Smooth muscle cell (in vitro differentiated cells): ENCODE measurements around the gene TCTN3. TPM values are rescaled to one million over a fixed set of nuclear protein-coding genes. Genes with fewer than 3 reads are reported as not detected.
A peak's percentile ranks its signal among the peaks of the same experiment; 100 is the strongest.
"Not testable (repeated sequence)": the region's sequence is repeated elsewhere in the genome, so short reads cannot be mapped to it uniquely, and the experiment has no call there.

Source experiments
- DNase-seq: peaks from one replicate; lab custom pipeline; 2025; ENCODE audit not compliant: unreplicated experiment; lab: John Stamatoyannopoulos, UW
- H2AFZ ChIP-seq: fragments of 200-600 bp; sonication (generic); 2 replicates; pipeline ENCODE4 v1.6.0; 2016; ENCODE audit warnings: antibody characterized with exemption, low read depth, mild to moderate bottlenecking
- H3F3A ChIP-seq: fragments of 200-600 bp; sonication (generic); 2 replicates; pipeline ENCODE4 v1.6.0; 2017; ENCODE audit warnings: antibody characterized with exemption, low read depth
- H3K27ac ChIP-seq: fragments of 200-600 bp; sonication (generic); 2 replicates; pipeline ENCODE4 v1.5.1; 2016; ENCODE audit warnings: low read depth, mild to moderate bottlenecking
- H3K27me3 ChIP-seq: fragments of 200-600 bp; sonication (generic); 2 replicates; pipeline ENCODE4 v1.6.1; 2016; ENCODE audit warnings: low read depth, mild to moderate bottlenecking
- H3K36me3 ChIP-seq: fragments of 200-600 bp; sonication (generic); 2 replicates; pipeline ENCODE4 v1.5.1; 2016; ENCODE audit warnings: low read depth
- H3K4me1 ChIP-seq: fragments of 200-600 bp; sonication (generic); 2 replicates; pipeline ENCODE4 v1.5.1; 2016; ENCODE audit warnings: low read depth
- H3K4me2 ChIP-seq: fragments of 200-600 bp; sonication (generic); 2 replicates; pipeline ENCODE4 v1.6.0; 2016; ENCODE audit warnings: mild to moderate bottlenecking
- H3K4me3 ChIP-seq: fragments of 200-600 bp; sonication (generic); 2 replicates; pipeline ENCODE4 v1.5.1; 2016; ENCODE audit warnings: mild to moderate bottlenecking
- H3K79me2 ChIP-seq: fragments of 200-600 bp; sonication (generic); 2 replicates; pipeline ENCODE4 v1.6.0; 2016; ENCODE audit warnings: low read depth, mild to moderate bottlenecking
- H3K9ac ChIP-seq: fragments of 200-600 bp; sonication (generic); 2 replicates; pipeline ENCODE4 v1.6.0; 2016; ENCODE audit warnings: low read depth
- H3K9me3 ChIP-seq: fragments of 200-600 bp; sonication (generic); replicated peaks from 2 replicates; pipeline ENCODE4 v1.5.1; 2016; ENCODE audit warnings: low read depth
- H4K20me1 ChIP-seq: fragments of 200-600 bp; sonication (generic); 2 replicates; pipeline ENCODE4 v1.6.0; 2016; ENCODE audit warnings: low read depth
- CTCF ChIP-seq: fragments of 200-600 bp; sonication (generic); IDR thresholded peaks from 2 replicates; pipeline ENCODE4 v1.5.1; 2017; ENCODE audit warnings: borderline replicate concordance, mild to moderate bottlenecking, antibody characterized with exemption; ENCODE audit not compliant: insufficient read depth, poor library complexity, severe bottlenecking
- WGBS: methylation state at CpG from one replicate; pipeline ENCODE4 v1.1.7; 2016; ENCODE audit warnings: low lambda C conversion rate; 5-methylcytosine and 5-hydroxymethylcytosine counted together
- polyA plus RNA-seq: library from polyadenylated mRNA; unstranded; fragments of >200 nt; fragmentation: Nextera tagmentation; extraction: Ambion mirVana; gene quantifications from 2 replicates; pipeline ENCODE4 v1.2.1, GENCODE V29; 2016
- total RNA-seq: library from RNA; depleted of rRNA; stranded (reverse); fragments of >200 nt; gene quantifications from 2 replicates; pipeline ENCODE4 v1.2.3, GENCODE V29; 2014

TCTN3 gene
- total and polyA plus RNA-seq, 2 experiments from 2014 or later: 57.2 to 62.8 TPM

- Histone ChIP-seq H3K27me3 (no peaks in the 10 kb centered on the region), H3K4me1 (no peaks in the 10 kb centered on the region), H3K9ac (no peak overlapping the region), H3K4me2 (no peak overlapping the region), H3K27ac (no peak overlapping the region), H3K79me2 (peaks cover 4% of the 10 kb centered on the region), H2AFZ (no peak overlapping the region), H3F3A (no peaks in the 10 kb centered on the region), H3K9me3 (no peaks in the 10 kb centered on the region), H4K20me1 (peaks cover 39% of the 10 kb centered on the region), H3K36me3 (peaks cover 45% of the 10 kb centered on the region), H3K4me3 (no peak overlapping the region)
- whole genome bisulfite sequencing: 90% methylated on average over 2 of the region's 2 CpGs
- TF ChIP-seq CTCF: no peak
- DNase-seq: no peak
These were observed 58.4 kb downstream of the TCTN3 start for GRCh38 chr10:95635319-95635733.

GRCh38 chr10:95628786-95629185 is 64.9 kb downstream of the TCTN3 start:
- peaks cover 44% of the 10 kb centered on the region for H3K36me3 ChIP-seq
- H3K9ac ChIP-seq: no peak overlapping the region
- TF ChIP-seq CTCF: no peak
- no peaks in the 10 kb centered on the region for H3K79me2 ChIP-seq
- H3K4me2 ChIP-seq: no peak overlapping the region
- no peak overlapping the region for H3K4me3 ChIP-seq
- DNase-seq: no peak
- H3K27me3 ChIP-seq: no peaks in the 10 kb centered on the region
- no peaks in the 10 kb centered on the region for H3K9me3 ChIP-seq
- no peaks in the 10 kb centered on the region for H3F3A ChIP-seq
- WGBS: 67% methylated on average over 1 of the region's 1 CpG
- H2AFZ ChIP-seq: no peak overlapping the region
- no peaks in the 10 kb centered on the region for H3K4me1 ChIP-seq
- H4K20me1 ChIP-seq: peaks cover 15% of the 10 kb centered on the region
- peak overlapping the region; percentile 36 for H3K27ac ChIP-seq

GRCh38 chr10:95626500-95626899 is 67.2 kb downstream of the TCTN3 start:
- DNase-seq: no peak
- H3F3A ChIP-seq: no peaks in the 10 kb centered on the region
- H2AFZ ChIP-seq: no peak overlapping the region
- H3K27me3 ChIP-seq: no peaks in the 10 kb centered on the region
- 96% methylated on average over 4 of the region's 4 CpGs for WGBS
- no peaks in the 10 kb centered on the region for H3K79me2 ChIP-seq
- no peak overlapping the region for H3K4me3 ChIP-seq
- peaks cover 15% of the 10 kb centered on the region for H4K20me1 ChIP-seq
- TF ChIP-seq CTCF: no peak
- no peaks in the 10 kb centered on the region for H3K4me1 ChIP-seq
- no peak overlapping the region for H3K4me2 ChIP-seq
- no peak overlapping the region for H3K9ac ChIP-seq
- peaks cover 41% of the 10 kb centered on the region for H3K36me3 ChIP-seq
- H3K27ac ChIP-seq: no peak overlapping the region
- no peaks in the 10 kb centered on the region for H3K9me3 ChIP-seq

- not testable (repeated sequence) for H3K4me3 ChIP-seq, H2AFZ ChIP-seq
- 89% methylated on average over 5 of the region's 5 CpGs for whole genome bisulfite sequencing
These were observed 73.3 kb downstream of the TCTN3 start for GRCh38 chr10:95620415-95620814.

More at GRCh38 chr10:95620415-95620814, 73.3 kb downstream of the TCTN3 start:
- not testable (repeated sequence) for H3K9me3 ChIP-seq, H3K4me1 ChIP-seq, H3K27me3 ChIP-seq, H3K79me2 ChIP-seq, H3F3A ChIP-seq, H3K9ac ChIP-seq, H3K27ac ChIP-seq, H3K4me2 ChIP-seq, DNase-seq
- Histone ChIP-seq H4K20me1 (peaks cover 30% of the 10 kb centered on the region), H3K36me3 (peaks cover 42% of the 10 kb centered on the region)
